Endothelial cell of umbilical vein (primary cell): ENCODE measurements around the gene A1CF. TPM values are rescaled to one million over a fixed set of nuclear protein-coding genes. Genes with fewer than 3 reads are reported as not detected.

Experiments used
- Bru-seq: library from RNA; stranded (reverse); fragments of 400-500 nt; gene quantifications from one replicate; lab custom pipeline; 2021; lab: Mats Ljungman, UMichigan
- BruChase-seq, 2 experiments: library from RNA; stranded (reverse); fragments of 400-500 nt; gene quantifications; one replicate each; lab custom pipeline; 2021; lab: Mats Ljungman, UMichigan
- BruUV-seq: library from RNA; stranded (reverse); fragments of 400-500 nt; replicated peaks from 2 replicates; lab custom pipeline; 2021; lab: Mats Ljungman, UMichigan
- CTCF ChIA-PET: fragments of 300-600, 350-600 bp; sonication (Branson Sonifier 250); formaldehyde crosslinking; loops from one replicate; lab custom pipeline; 2021; ENCODE audit warnings: antibody characterized with exemption, inconsistent platforms; lab: Charles Lee
- POLR2A ChIA-PET: fragments of 300-600, 350-600 bp; sonication (Branson Sonifier 250); formaldehyde crosslinking; loops from one replicate; lab custom pipeline; 2021; ENCODE audit warnings: antibody characterized with exemption, inconsistent platforms; lab: Charles Lee
- DNase-seq: peaks from one replicate; pipeline ENCODE4 v3.0.0-alpha.2; 2011; ENCODE audit warnings: low read depth, low spot score
- FAIRE-seq: peaks from 2 replicates; lab custom pipeline; 2011; peaks lifted over from hg19 to GRCh38; lab: Jason Lieb, UNC
- H2AFZ ChIP-seq: 2 replicates; pipeline ENCODE4 v1.6.0; 2012; ENCODE audit warnings: low read depth, low read length, control low read depth, inconsistent platforms
- H3K27ac ChIP-seq: 2 replicates; pipeline ENCODE4 v1.5.1; 2011; ENCODE audit warnings: low read depth, mild to moderate bottlenecking, control low read depth, low read length, moderate library complexity; ENCODE audit not compliant: insufficient read depth
- H3K27me3 ChIP-seq, 2 experiments: 2 replicates each; pipeline versions ENCODE4 v1.6.0 to v1.6.1; 2011; ENCODE audit warnings: low read length in 2 of 2, mixed read lengths in 1 of 2; ENCODE audit not compliant: control insufficient read depth in 2 of 2, insufficient read depth in 2 of 2
- H3K36me3 ChIP-seq, 2 experiments: 2 replicates in 1 of 2; 3 replicates in 1 of 2; pipeline ENCODE4 v1.5.1; 2011; ENCODE audit warnings: low read length in 2 of 2, mild to moderate bottlenecking in 1 of 2, moderate library complexity in 1 of 2; ENCODE audit not compliant: control insufficient read depth in 2 of 2, insufficient read depth in 2 of 2; ENCODE audit errors: extremely low read depth in 1 of 2
- H3K4me1 ChIP-seq: 3 replicates; pipeline ENCODE4 v1.5.1; 2011; ENCODE audit warnings: mild to moderate bottlenecking, low read length; ENCODE audit not compliant: control insufficient read depth, insufficient read depth; ENCODE audit errors: extremely low read depth
- H3K4me2 ChIP-seq: 2 replicates; pipeline ENCODE4 v1.6.1; 2011; ENCODE audit warnings: low read length, control low read depth, mixed read lengths; ENCODE audit not compliant: insufficient read depth
- H3K4me3 ChIP-seq, 3 experiments: fragments of 200-600 bp in 1 of 3; sonication (generic), shearing (Covaris generic) in 1 of 3; replicated peaks in 1 of 3; 2 replicates each; pipeline ENCODE4 v1.5.1; 2011 to 2016; ENCODE audit warnings: control low read depth in 3 of 3, low read length in 3 of 3, mild to moderate bottlenecking in 2 of 3, inconsistent platforms in 1 of 3, low read depth in 1 of 3, moderate library complexity in 1 of 3; ENCODE audit not compliant: insufficient read depth in 1 of 3
- H3K79me2 ChIP-seq: 2 replicates; pipeline ENCODE4 v1.6.0; 2012; ENCODE audit warnings: low read length, inconsistent platforms; ENCODE audit not compliant: control insufficient read depth, insufficient read depth
- H3K9ac ChIP-seq: replicated peaks from 2 replicates; pipeline ENCODE3; 2011; ENCODE audit warnings: low read length, control low read depth; ENCODE audit not compliant: insufficient read depth; ENCODE audit errors: extremely low read depth
- H3K9me1 ChIP-seq: replicated peaks from 3 replicates; pipeline ENCODE4 v1.6.0; 2011; ENCODE audit warnings: mild to moderate bottlenecking, low read length; ENCODE audit not compliant: control insufficient read depth, insufficient read depth; ENCODE audit errors: extremely low read depth
- H3K9me3 ChIP-seq: replicated peaks from 2 replicates; pipeline ENCODE4 v1.5.1; 2012; ENCODE audit warnings: low read length, inconsistent platforms; ENCODE audit not compliant: control insufficient read depth, insufficient read depth
- H4K20me1 ChIP-seq: replicated peaks from 2 replicates; pipeline ENCODE3; 2011; ENCODE audit warnings: mild to moderate bottlenecking, low read length; ENCODE audit not compliant: control insufficient read depth, insufficient read depth; ENCODE audit errors: extremely low read depth
- EZH2 ChIP-seq: IDR thresholded peaks from 2 replicates; pipeline ENCODE4 v1.6.1; 2012; ENCODE audit warnings: borderline replicate concordance, low read depth, mild to moderate bottlenecking, moderate library complexity, low read length, inconsistent platforms; ENCODE audit not compliant: severe bottlenecking
- FOS ChIP-seq: IDR thresholded peaks from 2 replicates; pipeline ENCODE4 v1.6.1; 2011; ENCODE audit warnings: mild to moderate bottlenecking, low read length, moderate library complexity, borderline replicate concordance; ENCODE audit not compliant: insufficient read depth
- GATA2 ChIP-seq: IDR thresholded peaks from 2 replicates; pipeline ENCODE4 v1.7.0; 2011; ENCODE audit warnings: low read depth, mild to moderate bottlenecking, moderate library complexity, mixed read lengths, low read length; ENCODE audit not compliant: insufficient read length, insufficient read depth
- JUN ChIP-seq: IDR thresholded peaks from 2 replicates; pipeline ENCODE4 v1.6.1; 2011; ENCODE audit warnings: borderline replicate concordance, low read depth; ENCODE audit not compliant: insufficient read length, insufficient read depth
- MYC ChIP-seq: IDR thresholded peaks from one replicate; pipeline ENCODE4 v1.6.1; 2011; ENCODE audit warnings: mild to moderate bottlenecking, low read depth, low read length
- POLR2A ChIP-seq: IDR thresholded peaks from 2 replicates; pipeline ENCODE4 v1.6.1; 2012; ENCODE audit warnings: low read depth, mild to moderate bottlenecking, control low read depth, low read length
- POLR2AphosphoS5 ChIP-seq: IDR thresholded peaks from 2 replicates; pipeline ENCODE4 v1.6.1; 2012; ENCODE audit warnings: low read depth, mild to moderate bottlenecking, control low read depth, low read length, moderate library complexity; ENCODE audit not compliant: insufficient read depth
- dilution Hi-C: fragments of 300-500 bp; cut with MboI; formaldehyde crosslinking; loops from one replicate; pipeline ENCODE4 v1.15.0; 2019; ENCODE audit warnings: low sequenced_read_pairs; ENCODE audit not compliant: extremely low pct_ligation_motif_present
- intact Hi-C: fragments of 100-400 bp; cut with micrococcal nuclease; formaldehyde crosslinking; loops from one replicate; pipeline ENCODE4 v1.10.0; 2022
- long read RNA-seq: library from polyadenylated mRNA; stranded (forward); transcript quantifications from one replicate; pipeline ENCODE4 v2.0.0, GENCODE V29; 2021
- polyA minus RNA-seq, 3 experiments: library from RNA; depleted of rRNA, polyadenylated mRNA; stranded (reverse); fragments of >200 nt; gene quantifications; 1 replicate in 1 of 3; 2 replicates in 2 of 3; pipeline ENCODE4 v1.2.3, GENCODE V29; 2011
- polyA plus RNA-seq, 4 experiments: library from polyadenylated mRNA; depleted of rRNA in 3 of 4; stranded (reverse) in 3 of 4; unstranded in 1 of 4; fragments of >200 nt; gene quantifications; 2 replicates each; pipeline versions ENCODE4 v1.2.1 to v1.2.3, GENCODE V29; 2011 to 2012; ENCODE audit warnings: missing spikeins in 1 of 4
- total RNA-seq: library from RNA; stranded (reverse); gene quantifications from 2 replicates; pipeline ENCODE4 v1.2.3, GENCODE V29; 2021
- TF ChIP-seq, protein P1 (sequence below), 2 donors: IDR thresholded peaks; 1 replicate in 1 of 2; 2 replicates in 1 of 2; pipeline ENCODE4 v1.5.1; 2011; ENCODE audit warnings: low read length in 2 of 2, mild to moderate bottlenecking in 2 of 2, moderate library complexity in 2 of 2, control low read depth in 1 of 2, inconsistent platforms in 1 of 2, low read depth in 1 of 2; ENCODE audit not compliant: insufficient read depth in 1 of 2; ENCODE audit errors: extremely low read depth in 1 of 2
- TF ChIP-seq, protein P2 (sequence below): IDR thresholded peaks from 2 replicates; pipeline ENCODE4 v1.6.1; 2011; ENCODE audit not compliant: insufficient read depth, insufficient read length

Gene A1CF, protein sequence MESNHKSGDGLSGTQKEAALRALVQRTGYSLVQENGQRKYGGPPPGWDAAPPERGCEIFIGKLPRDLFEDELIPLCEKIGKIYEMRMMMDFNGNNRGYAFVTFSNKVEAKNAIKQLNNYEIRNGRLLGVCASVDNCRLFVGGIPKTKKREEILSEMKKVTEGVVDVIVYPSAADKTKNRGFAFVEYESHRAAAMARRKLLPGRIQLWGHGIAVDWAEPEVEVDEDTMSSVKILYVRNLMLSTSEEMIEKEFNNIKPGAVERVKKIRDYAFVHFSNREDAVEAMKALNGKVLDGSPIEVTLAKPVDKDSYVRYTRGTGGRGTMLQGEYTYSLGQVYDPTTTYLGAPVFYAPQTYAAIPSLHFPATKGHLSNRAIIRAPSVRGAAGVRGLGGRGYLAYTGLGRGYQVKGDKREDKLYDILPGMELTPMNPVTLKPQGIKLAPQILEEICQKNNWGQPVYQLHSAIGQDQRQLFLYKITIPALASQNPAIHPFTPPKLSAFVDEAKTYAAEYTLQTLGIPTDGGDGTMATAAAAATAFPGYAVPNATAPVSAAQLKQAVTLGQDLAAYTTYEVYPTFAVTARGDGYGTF
- total RNA-seq: not detected in 2 replicates
- polyA plus RNA-seq: not detected in 2 replicates
- polyA plus RNA-seq (2011; cell fraction: cytosol; rRNA removed): not detected in 2 replicates
- polyA plus RNA-seq (2011; cell fraction: nucleus; rRNA removed): not detected in 2 replicates
- polyA plus RNA-seq (2012): not detected in 2 replicates
- not detected in 2 replicates for polyA minus RNA-seq
- polyA minus RNA-seq (2011; cell fraction: cytosol; rRNA and poly(A)+ RNA removed): not detected
- polyA minus RNA-seq (2011; cell fraction: nucleus; rRNA and poly(A)+ RNA removed): not detected in 2 replicates
- not detected for Bru-seq, nascent RNA
- BruChase-seq, experiment 1, labeled RNA remaining after a 6-hour chase: not detected
- percentile 1 among the genes with signal in this experiment for BruChase-seq, experiment 2, labeled RNA remaining after a 2-hour chase
- long read RNA-seq: 0 reads

DNA sequence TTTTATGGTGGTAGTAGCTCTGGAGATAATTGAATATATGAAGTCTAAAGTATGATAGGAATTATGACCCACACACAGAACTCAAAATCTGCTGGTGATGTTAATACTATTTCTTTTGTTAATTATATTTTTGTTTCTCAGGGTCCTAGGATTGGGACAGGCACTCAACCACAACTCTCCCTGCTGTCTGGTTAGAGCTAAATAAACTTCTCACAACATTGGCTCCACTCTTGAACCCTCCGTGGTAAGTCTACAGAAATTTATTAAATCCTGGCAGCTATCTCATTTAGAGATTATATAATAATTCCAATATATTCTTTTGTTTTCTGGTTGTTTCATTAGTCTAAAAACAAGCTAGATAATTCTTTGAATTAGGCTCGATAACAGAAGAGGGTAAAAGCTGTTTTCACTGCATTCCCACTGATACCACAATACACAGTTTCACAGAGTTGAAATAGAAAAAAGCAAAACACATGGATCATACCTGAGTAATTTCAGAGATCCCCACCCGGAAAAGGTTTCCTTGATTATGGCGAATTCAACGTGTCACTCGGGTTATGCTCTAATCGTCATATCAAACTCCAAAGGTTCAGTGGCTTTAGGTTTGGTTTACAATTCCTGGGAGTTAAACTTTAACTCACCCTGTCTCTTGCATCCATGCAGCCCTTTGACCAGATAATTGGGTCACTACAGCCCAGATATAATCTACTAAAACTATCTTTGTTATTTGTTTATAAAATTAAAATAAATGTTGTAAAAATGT lies at the start of gene A1CF:
Gene A1CF, minus strand, starts transcription at position 531 of the 763 bp plus-strand sequence. CDS start 25,687 bp downstream, outside the sequence.
- Histone ChIP-seq H3K79me2 (no peaks in the 10 kb centered on the region), H3K9ac (no peak within 1 kb of the TSS), H2AFZ (no peak within 1 kb of the TSS), H3K27ac (no peak within 1 kb of the TSS), H3K4me2 (no peak within 1 kb of the TSS), H3K4me3 (no peak within 1 kb of the TSS), H4K20me1 (no peaks in the 10 kb centered on the region), H3K4me1 (no peaks in the 10 kb centered on the region), H3K9me3 (no peaks in the 10 kb centered on the region), H3K36me3 (no peaks in the 10 kb centered on the region), H3K27me3 (peaks cover 4 to 21% of the 10 kb centered on the region in 2 experiments), H3K9me1 (no peaks in the 10 kb centered on the region)
- dilution Hi-C loops (no loop called here), intact Hi-C loops (no loop called here)
- CTCF ChIA-PET: interaction anchor here (0.8 to 1.6 kb wide), 2 partner anchors 10 to 97 kb away, joined by 3 read pairs; no protein-coding TSS in a partner anchor
- TF ChIP-seq MYC (no peak), GATA2 (no peak), POLR2AphosphoS5 (no peak), JUN (no peak), EZH2 (no peak), POLR2A (no peak), FOS (no peak)
- TF ChIP-seq, protein P1, sequence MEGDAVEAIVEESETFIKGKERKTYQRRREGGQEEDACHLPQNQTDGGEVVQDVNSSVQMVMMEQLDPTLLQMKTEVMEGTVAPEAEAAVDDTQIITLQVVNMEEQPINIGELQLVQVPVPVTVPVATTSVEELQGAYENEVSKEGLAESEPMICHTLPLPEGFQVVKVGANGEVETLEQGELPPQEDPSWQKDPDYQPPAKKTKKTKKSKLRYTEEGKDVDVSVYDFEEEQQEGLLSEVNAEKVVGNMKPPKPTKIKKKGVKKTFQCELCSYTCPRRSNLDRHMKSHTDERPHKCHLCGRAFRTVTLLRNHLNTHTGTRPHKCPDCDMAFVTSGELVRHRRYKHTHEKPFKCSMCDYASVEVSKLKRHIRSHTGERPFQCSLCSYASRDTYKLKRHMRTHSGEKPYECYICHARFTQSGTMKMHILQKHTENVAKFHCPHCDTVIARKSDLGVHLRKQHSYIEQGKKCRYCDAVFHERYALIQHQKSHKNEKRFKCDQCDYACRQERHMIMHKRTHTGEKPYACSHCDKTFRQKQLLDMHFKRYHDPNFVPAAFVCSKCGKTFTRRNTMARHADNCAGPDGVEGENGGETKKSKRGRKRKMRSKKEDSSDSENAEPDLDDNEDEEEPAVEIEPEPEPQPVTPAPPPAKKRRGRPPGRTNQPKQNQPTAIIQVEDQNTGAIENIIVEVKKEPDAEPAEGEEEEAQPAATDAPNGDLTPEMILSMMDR (IDR thresholded peaks at IDR 0.05; ENCODE audit: extremely low read depth in 1 of 2, insufficient read depth in 1 of 2, low read depth in 1 of 2, low read length in 2 of 2): no peak
- TF ChIP-seq, protein P2, sequence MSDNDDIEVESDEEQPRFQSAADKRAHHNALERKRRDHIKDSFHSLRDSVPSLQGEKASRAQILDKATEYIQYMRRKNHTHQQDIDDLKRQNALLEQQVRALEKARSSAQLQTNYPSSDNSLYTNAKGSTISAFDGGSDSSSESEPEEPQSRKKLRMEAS: no peak
- DNase-seq (no peak), FAIRE-seq (no peak)
- POLR2A ChIA-PET: no interaction called here
- BruUV-seq: no TSS peak
